NCI-H748 (cell line): Measurements from ENCODE around the gene PLEKHA7.
A peak's percentile ranks its signal among the peaks of the same experiment; 100 is the strongest.

Experiments used
- DNase-seq: peaks from one replicate; lab custom pipeline; 2025; ENCODE audit not compliant: unreplicated experiment; lab: John Stamatoyannopoulos, UW

The PLEKHA7 gene

DNA sequence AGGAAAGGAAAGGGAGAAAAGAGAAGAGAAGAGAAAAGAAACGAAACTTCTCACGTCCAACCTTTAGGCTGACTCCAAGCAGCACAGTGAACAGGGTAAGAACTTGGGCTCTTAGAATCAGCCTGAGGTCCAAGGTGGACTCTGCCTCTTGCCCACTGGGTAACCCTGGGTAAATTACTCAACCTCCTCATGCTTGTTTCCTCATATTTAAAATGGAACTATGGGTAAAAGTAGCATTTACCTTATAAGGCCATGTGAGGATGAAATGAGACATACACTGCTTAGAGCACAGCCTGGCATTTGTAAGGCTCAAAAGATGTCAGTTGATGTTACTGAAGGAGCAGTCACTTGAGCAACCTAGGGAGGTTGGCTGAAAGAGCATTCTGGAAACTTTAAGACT is 167.9 kb downstream of the PLEKHA7 start:
- no peak for DNase-seq

DNA sequence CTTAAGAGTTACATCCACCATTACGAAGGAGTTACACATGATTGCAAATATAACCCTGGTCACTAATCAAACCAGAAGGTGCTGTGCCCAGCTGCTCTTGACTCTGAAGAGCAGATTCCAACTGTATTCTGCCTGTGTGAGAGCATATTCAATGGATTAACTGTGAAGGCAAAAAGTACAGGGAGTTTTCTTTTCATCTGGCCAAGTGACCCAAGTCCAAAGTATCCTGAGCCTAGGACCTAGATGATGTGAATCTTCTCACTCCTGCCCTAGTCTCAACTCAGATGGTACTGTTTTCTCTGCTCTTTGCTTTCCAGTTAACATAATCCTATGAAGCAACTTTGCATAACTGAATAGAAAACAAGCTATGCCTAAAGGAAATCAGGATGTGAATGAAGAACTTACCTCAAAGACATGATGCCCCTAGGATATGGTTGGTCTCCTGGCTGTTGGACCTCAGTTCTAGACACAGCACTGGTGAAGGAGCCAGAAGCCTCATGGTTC is 169.9 kb downstream of the PLEKHA7 start:
- DNase-seq = no peak

DNA sequence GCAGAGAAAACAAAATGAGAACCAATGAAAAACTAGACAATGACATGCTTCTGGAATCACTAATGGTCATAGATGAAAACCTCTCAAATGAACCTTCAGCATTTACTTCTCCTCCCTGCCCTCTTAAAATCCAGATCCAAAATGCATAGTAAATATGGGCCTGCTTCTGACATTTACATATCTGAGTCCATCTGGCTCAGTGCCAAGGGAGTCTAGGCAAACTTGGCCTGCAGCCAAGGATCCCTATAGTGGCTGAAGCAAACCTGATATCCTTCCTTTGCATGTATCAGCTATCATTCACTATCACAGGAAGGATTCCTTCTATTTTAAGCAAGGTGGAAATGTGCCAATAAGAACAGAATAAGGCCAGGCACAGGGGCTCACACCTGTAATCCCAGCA is 170.9 kb downstream of the PLEKHA7 start:
- peak; percentile 91 for DNase-seq

DNA sequence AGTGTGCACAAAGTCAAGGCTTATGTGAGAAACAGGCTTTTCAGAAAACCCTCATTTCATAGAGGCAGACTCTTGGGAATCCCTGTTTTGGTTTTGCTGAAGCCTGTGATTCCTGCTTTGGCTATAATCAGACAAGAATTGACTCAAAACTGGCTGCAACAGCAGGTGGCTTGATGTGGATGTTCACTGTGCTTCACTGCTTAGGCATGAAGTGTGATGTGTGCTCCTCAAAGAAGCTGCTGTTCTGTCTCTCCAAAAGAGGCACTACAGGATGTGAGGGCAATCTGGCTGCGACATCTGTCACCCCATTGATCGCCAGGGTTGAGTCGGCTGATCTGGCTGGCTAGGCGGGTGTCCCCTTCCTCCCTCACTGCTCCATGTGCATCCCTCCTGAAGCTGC is 172.2 kb downstream of the PLEKHA7 start:
- DNase-seq = no peak

DNA sequence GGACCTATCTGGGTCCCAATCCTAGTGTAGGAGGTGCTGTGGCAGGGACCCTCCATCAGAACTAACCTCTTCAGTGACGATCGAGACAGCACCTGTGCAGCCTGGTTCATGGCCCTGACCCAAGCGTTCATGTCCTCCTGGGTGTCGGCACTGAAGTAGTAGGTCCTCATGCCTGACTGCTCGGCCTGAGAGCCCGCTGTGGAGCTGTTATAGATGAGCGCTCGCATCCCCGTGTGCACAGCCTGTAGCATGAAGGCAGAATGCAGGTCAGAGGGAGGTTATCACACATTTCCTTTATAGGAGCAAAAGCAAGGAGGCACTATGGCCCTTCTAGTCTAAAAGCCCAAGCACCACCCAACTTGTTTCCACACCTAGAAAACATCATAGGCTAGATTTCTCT is 172.7 kb downstream of the PLEKHA7 start:
- DNase-seq = no peak

DNA sequence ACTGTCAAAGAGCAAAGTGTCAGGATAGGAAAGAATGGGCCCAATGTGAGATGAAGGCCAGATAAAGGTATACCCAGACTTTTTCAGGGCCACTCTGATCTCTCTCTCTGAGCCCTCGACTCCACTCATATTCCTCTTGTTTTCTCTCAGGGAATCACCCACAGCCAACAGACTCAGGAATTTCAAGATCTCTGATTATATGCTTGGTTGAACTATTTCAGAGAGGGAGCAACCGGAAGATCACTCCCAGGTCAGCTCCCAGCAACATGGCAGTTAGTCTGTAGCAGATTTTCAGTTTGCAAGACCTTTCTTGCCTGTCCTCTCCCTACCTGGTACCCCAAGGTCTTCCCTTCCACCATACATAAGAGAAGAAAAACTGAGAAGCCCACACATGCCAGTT is 173.3 kb downstream of the PLEKHA7 start:
- no peak for DNase-seq

DNA sequence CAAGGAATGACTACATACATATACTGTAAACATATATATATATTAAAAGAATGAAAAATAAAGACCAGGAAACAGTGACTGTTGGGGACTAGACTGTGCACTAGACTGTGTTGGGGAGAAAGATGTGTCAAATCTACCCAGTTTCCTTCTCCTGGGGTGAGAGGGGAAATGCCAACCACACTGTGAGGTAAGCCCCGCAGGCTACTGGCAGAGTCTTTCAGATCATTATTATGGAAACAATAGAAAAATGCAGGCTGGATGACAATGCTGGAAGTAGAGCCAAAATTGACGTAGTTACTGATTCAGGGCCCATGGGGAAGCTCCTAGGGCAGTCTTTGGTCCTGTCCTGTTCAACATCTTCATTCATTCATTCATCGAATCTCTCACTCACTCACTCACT is 174.4 kb downstream of the PLEKHA7 start:
- DNase-seq = no peak

DNA sequence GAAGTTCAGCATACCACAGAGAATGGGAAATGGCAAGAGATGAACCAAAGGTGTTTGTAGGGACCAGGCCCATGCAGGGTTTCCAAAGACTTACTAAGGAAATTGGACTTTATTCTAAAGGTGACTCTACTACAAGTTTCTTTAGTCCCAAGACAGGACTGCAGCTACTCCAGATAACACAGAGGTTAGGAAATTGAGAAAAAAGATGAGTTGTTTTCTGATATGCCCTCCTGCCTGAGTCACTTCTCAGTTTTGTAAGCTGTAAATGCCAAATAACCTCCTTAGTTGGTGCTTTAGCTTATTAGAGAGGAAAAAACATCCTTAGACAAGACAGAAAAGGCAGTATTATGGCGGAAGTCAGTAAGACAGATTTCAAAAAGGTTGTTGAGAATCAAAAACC is 179.8 kb downstream of the PLEKHA7 start:
- no peak for DNase-seq

DNA sequence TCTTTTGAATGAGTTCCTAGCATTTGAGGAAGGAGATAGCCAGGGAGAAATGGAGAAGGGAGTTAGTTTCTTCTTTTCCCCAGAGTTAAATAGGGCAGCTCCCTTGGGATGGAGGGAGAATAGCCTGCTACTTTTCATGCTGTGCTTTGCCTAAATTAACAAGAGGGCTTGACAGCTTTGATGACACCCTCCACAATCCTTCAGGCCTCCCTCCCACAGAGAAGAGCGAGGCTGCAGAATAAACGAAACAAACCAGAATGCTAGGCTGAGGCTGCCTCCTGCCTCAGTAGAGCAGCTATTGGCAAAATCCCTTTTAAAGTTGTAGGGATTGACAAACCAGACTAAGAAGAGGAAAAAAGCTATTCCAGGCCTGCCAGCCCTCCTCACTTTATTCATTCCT is 181.2 kb downstream of the PLEKHA7 start:
- no peak for DNase-seq

DNA sequence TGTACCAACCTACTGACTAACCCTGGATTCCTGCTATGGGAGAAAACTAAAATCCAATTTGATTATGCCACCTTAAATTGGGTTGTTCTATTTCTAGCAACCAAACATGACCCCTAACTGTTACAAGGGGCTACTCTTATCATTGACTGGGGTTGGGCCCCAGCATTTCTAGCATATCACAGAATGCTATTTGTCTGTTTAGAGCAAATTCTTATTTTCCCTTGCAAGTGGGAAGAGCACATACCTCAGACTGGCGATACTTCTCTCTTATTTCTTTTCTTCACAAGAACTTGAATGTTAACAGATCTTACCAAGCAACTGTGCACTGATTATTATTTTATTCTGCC is 182.0 kb downstream of the PLEKHA7 start:
- DNase-seq = no peak

DNA sequence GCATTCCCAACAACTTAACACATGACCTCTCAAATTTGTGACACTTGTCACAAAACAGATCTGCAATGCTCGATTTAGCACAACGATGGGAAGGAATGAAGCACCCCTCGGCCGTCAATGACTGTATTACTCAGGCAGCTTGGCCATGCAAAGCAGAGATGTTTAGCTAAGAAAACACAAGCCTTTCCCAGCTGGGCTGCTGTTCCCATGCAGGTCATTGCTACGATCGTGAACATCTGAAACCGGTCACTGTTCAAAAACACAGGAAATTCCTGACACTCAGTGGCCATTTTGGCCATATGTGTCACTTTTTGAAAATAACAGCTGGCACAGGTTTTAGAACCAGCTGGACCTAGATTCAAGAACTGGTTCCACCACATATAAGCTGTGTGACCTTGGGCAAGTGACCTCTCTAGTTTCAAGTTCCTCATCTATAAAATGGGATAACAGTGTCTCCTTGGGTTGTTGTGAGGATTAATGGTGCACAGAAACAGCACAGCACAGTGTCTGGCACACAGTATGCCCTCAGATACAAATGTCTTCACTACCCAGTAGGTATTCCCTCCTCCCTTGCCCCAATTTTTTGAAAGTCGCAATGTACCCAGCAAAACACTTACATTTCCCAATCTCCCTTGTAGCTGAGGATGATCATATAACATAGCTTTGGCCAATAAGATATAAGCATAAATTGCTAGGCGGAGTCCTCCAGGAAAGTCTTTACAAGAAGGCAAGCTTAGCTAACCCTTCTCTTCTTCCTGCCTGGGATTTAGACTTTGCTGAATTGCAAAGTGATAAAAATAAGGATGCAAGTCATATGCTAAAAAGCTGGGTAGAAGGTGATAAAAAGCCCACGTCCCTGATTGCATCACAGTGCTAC is 182.7 kb downstream of the PLEKHA7 start:
- DNase-seq = no peak

DNA sequence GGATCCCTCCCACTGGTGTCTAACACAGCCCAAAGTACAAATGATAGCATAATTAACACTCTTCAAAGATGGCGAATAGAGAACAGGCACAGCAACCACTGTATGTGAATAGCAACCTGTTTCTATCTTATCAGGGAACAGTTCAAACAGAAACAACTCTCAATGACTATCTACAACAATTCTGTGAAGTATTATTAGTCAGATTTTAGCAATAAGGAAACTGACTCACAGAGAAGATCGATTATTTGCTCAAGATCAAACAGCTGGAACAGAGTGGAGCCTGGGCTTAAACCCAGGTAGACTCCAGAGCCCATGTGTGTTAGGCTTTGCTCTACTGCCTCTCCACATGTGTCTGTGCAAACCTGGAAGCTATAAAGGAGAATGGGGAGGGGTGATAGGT is 187.1 kb downstream of the PLEKHA7 start:
- DNase-seq = no peak

DNA sequence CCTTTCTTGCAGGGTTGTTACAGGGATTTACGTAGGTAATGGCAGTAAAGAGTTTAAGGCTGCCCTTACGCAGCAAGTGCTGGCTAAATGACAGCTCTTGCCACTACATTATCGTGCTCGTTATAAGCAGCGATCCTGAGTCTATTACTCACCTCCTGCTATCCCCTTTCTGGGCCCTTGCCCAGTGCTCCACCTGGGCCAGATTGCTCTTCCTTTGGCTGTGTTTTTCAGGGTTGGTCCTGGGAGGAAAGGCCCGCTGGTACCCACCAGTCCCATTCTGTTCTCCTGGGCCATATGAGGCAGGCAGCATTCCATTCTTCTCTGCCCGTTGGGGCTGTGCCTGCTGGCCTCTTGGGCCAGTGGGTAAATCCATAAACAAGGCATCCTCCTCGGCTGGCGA is 188.2 kb downstream of the PLEKHA7 start:
- no peak for DNase-seq

DNA sequence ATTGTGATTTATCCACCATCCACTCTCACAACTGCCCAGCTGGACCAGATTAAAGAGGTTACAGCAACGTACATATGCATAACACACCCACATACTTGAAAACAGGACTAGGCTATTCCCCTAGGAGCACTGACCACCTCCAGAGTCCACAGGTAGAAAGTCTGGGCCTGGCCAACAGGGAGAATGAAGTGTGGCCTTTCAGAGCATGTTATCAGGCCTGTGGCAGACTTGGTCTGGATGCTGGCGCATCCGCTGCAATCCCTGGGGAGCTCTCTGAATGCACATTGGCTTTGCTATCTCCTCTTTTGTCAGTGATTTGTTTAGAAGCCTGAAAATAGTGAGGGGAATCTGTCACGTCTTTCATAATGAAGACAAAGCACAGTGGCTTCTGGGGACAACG is 189.1 kb downstream of the PLEKHA7 start:
- no peak for DNase-seq

DNA sequence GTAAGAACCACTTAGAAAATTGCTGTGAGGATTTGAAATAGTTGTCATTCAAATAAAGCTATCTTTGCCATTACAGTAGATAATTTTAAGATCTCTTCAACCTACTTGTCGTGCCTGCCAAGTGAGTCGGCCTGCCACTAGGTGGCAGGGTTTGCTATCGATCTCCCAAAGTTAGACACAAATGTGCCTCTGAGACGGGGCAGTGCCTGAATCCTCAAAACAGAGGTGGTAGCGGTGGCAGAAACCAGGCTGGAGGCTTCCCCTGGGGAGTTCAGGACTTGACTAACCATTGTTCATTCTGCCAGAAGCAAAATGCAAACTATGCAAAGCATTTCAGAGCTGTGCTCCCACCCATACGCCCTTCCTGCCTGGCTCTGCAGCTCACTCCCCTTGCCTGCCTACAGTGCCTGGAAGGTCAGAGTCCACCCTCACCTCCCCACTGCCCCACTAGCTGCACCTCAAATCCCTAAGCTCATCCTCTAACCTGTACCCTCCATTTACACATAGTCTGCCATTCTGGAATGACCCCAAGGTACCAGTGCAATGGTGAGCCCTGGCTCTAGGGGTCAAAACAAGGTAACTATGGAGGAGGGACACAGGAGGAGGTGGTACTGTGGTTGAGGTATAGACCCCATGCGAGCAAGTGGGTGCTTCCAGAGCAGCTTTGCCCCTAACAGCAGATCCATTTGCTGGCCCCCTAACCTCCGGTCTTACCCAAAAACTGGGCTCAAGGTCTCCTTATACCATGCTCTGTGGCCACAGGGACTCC is 193.7 kb downstream of the PLEKHA7 start:
- peak; percentile 84 for DNase-seq

DNA sequence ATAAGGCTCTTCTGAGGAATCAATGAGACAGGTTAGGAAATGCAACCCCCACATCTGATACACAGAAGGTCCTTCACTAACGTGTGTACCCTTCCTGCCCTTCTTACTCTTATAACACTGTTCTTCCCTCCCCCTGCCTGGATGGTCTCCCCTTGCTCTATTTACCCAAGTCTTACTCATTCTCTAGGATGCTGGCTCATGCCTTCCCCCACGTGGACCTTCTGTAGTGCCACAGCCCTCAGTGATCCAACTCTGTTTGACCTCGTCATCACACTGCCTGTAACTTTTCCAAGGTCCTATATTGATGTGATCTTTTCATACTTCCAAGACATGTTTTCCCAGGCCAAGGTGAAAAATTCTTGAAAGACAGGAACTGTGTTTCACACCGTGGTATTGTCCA is 195.9 kb downstream of the PLEKHA7 start:
- DNase-seq = no peak

DNA sequence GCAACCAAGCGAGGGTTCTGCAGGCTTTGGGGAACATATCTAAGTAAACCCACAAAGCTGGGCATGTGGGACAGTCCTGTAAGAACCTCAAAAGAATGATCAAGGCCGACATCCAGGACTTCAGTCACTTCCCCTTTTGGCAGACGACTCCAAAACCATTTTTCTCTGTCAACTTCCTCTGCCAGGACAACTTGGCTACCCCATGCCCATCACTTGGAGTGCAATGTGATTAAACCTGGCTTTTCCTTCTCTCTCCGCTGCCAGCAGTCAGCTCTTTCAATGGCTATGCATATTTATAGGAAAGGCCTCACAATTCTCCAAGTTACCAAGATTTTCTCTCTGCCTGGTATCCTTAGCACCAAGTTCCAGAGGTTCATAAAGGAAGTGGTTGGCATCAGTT is 196.9 kb downstream of the PLEKHA7 start:
- no peak for DNase-seq

DNA sequence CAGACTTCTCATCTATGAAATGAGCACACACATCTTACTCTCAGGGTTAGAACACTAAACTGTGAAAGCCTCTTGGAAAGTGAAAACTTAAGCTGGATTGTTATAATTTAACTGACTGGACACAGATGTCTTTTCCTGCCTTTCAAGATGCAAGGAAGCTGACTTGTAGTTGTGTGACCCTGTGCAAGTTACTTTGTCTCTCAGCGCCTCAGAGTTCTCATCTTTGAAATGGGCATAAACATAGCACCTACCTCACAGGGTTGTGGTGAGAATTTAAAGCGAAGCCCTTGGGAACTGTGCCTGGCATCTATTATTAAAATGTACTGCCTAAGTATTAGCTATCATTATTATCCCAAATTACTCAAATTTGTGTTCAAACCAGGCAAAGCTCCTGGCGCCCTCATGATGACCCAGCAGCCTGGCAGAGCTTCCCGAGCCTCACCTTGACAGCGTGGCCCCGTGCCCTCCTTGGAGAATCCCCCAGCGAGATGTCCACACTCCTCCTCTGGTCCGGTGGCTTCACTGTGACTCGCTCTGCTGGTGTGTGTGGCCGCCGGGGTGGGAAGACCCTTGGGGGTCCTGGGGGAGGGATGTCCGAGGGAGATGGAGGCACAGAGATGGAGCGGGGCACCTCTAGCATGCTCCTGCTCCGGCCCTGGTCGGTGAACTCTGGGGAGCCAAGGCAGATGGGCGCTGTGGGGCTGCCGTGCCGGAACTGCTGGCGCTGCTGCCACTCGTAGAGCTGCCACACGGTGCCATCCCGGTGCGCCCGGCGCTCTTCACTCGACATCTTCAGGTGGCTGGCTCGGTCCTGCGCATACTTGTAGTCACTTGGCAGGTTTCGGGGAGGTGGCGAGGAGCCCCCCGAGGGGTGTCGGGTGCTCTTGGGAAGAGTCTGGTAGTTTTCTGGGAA is 197.6 kb downstream of the PLEKHA7 start:
- no peak for DNase-seq

DNA sequence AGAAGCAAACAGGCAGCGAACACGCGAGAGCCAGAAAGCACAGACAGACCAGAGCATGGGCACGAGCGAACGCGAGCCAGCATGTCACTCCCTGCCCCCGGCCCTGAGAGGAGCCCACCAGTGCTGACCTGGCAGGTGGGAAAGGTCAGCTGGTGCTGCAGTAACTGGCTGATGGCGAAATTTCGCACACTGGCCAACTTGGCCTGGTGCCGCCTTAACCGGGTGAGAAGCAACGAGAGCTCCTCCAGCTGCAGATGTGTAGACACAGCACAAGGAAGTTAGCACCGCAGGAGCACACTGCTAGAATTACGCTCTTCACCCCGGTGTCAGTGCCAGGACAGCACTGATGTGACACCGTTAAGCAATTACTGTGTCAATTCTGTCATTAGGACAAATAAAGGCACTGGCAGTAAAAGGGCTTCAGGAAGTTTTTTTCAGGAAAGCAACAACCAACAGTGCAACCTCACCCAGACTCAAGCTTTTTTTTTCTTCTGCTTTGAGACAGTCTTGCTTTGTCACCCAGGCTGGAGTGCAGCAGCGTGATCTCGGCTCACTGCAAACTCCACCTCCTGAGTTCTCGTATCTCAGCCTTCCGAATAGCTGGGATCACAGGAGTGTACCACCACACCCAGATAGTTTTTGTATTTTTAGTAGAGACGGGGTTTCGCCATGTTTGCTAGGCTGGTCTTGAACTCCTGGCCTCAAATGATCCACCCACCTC is 199.0 kb downstream of the PLEKHA7 start:
- peak; percentile 36 for DNase-seq

DNA sequence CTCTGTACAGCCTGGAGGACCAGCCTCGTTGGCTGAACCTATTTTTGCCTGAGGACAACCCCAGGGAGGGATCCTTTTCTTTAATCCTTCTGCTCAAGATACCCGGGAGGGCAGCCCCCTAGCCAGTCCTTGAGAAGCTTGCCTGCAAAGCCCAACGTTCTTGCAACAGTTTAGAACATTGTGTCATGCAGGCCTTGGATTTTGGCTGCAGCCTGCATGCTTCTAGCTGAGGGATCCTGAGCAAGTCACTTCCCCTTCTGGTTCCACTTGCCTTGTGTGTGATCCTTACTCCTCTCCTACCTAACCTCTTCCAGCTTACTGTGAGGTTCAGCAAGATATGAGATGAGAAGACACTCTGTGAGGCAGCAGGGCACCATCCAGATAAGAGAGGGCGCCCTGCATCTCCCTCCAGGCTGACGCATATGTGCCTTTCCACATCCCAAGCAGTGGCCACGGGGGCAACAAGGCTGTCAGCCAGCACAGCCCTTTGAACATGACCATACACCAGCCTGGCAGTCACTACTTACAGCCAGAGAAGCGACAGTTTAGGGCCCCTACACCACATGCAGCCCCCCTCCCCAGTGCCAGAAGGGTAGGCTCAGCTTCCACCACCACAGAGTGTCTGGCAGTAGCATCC is 199.7 kb downstream of the PLEKHA7 start:
- DNase-seq = no peak
